Peyer's patch (tissue), 4 donors: ENCODE data around the gene KCNK10. TPM values are rescaled to one million over a fixed set of nuclear protein-coding genes. Genes with fewer than 3 reads are reported as not detected.

ENCODE experiments used
- DNase-seq, 3 donors: peaks; one replicate each; pipeline ENCODE4 v3.0.0-alpha.2; 2017 to 2019
- H3K27ac ChIP-seq, 4 donors: fragments of 200-600 bp; sonication (generic); one replicate each; pipeline ENCODE4 v1.5.1; 2016 to 2019
- H3K27me3 ChIP-seq, 2 donors: fragments of 200-600 bp; sonication (generic); one replicate each; pipeline ENCODE4 v1.5.1; 2019
- H3K36me3 ChIP-seq, 3 donors: fragments of 200-600 bp; sonication (generic); one replicate each; pipeline ENCODE4 v1.5.1; 2016 to 2019
- H3K4me1 ChIP-seq, 4 donors: fragments of 200-600 bp; sonication (generic); one replicate each; pipeline ENCODE4 v1.5.1; 2016 to 2019
- H3K4me3 ChIP-seq, 4 donors: fragments of 200-600 bp; sonication (generic); 1 replicate in 3 of 4; 2 replicates in 1 of 4; pipeline ENCODE4 v1.5.1; 2016 to 2019; ENCODE audit warnings: mild to moderate bottlenecking in 1 of 4
- H3K9me3 ChIP-seq, 4 donors: fragments of 200-600 bp; sonication (generic); one replicate each; pipeline ENCODE4 v1.5.1; 2016 to 2019; ENCODE audit warnings: mild to moderate bottlenecking in 1 of 4
- CTCF ChIP-seq, 6 experiments: fragments of 450-650 bp in 4 of 6; fragments of 200-600 bp in 2 of 6; sonication (generic) in 1 of 6; IDR thresholded peaks; one replicate each; pipeline ENCODE4 v1.5.1; 2017 to 2019; ENCODE audit warnings: antibody characterized with exemption in 6 of 6, mild to moderate bottlenecking in 3 of 6, moderate library complexity in 1 of 6
- POLR2A ChIP-seq, 2 donors: fragments of 450-650 bp; IDR thresholded peaks; one replicate each; pipeline ENCODE4 v1.5.1; 2017; ENCODE audit warnings: antibody characterized with exemption in 2 of 2, mild to moderate bottlenecking in 2 of 2, moderate library complexity in 2 of 2
- total RNA-seq, 4 donors: library from RNA; depleted of rRNA; stranded (reverse); fragments of >200 nt; gene quantifications; one replicate each; pipeline ENCODE4 v1.1.0, GENCODE V29; 2016

The KCNK10 gene
- total RNA-seq, 4 donors from 2014 or later, result 0.70 to 9.9 (median 5.2) TPM

- no peak for DNase-seq
- Histone ChIP-seq H3K27me3 (no peaks in the 10 kb centered on the region), H3K36me3 (no peaks in the 10 kb centered on the region), H3K4me3 (no peak overlapping the region), H3K4me1 (no peaks in the 10 kb centered on the region), H3K9me3 (no peaks in the 10 kb centered on the region), H3K27ac (no peak overlapping the region)
- TF ChIP-seq CTCF (IDR thresholded peaks at IDR 0.05), result no peak
- TF ChIP-seq POLR2A (IDR thresholded peaks at IDR 0.05), result no peak
Measured at GRCh38 chr14:88185843-88186242, 137.2 kb downstream of the KCNK10 start.

DNA sequence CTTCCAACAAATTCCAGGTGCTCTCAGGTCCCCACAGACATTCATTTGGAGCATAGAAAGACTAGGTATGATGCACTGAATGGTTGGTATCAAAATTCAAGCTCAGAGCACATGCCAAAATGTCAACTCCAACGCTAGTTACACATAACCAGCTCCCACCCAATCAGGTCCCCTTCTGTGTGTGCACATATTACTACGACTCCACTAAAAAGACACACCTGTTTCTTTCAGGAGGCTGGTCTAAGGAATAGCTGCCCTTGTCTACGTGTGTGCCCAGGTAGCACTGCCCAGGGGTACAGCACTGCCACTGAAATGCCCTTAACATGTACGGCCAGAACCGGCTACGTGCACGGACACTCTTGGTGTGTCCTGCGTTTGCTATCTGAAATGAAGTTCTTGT, 138.1 kb downstream of the KCNK10 start:
- Histone ChIP-seq H3K4me1 (no peaks in the 10 kb centered on the region), H3K36me3 (no peaks in the 10 kb centered on the region), H3K9me3 (no peaks in the 10 kb centered on the region), H3K4me3 (no peak overlapping the region), H3K27ac (no peak overlapping the region), H3K27me3 (no peaks in the 10 kb centered on the region)
- no peak for DNase-seq
- TF ChIP-seq POLR2A (IDR thresholded peaks at IDR 0.05), result no peak
- no peak for TF ChIP-seq CTCF (IDR thresholded peaks at IDR 0.05)

- Histone ChIP-seq H3K27ac (no peak overlapping the region), H3K9me3 (no peaks in the 10 kb centered on the region), H3K4me1 (no peaks in the 10 kb centered on the region), H3K4me3 (no peak overlapping the region), H3K27me3 (no peaks in the 10 kb centered on the region), H3K36me3 (no peaks in the 10 kb centered on the region)
- DNase-seq, result no peak
- TF ChIP-seq POLR2A (IDR thresholded peaks at IDR 0.05) (no peak), CTCF (IDR thresholded peaks at IDR 0.05) (no peak)
Measured at GRCh38 chr14:88181072-88181471, 142.0 kb downstream of the KCNK10 start.

DNA sequence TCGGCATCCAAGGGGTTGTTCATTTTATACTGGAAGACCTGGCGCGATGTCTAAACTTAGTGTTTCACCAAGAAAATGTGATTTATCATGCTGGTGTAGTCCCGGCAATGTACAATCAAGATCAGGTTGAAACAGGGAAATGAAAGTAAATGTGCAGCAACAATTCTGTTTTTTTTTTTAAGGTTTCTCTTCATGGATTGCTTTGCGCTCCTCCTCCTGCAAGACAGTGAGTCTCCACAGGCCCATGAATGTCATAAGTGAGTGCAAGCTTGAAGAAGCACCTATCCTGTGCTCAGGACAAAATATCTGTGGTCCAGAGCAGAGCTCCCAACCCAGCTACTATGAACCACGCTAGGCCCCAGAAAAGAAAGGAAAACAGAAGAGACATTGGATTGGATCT, 143.4 kb downstream of the KCNK10 start:
- H3K27ac ChIP-seq, result no peak overlapping the region
- no peaks in the 10 kb centered on the region for H3K27me3 ChIP-seq
- no peak overlapping the region for H3K4me3 ChIP-seq
- H3K36me3 ChIP-seq, result no peaks in the 10 kb centered on the region
- no peaks in the 10 kb centered on the region for H3K4me1 ChIP-seq
- no peaks in the 10 kb centered on the region for H3K9me3 ChIP-seq
- no peak for DNase-seq
- no peak for TF ChIP-seq CTCF (IDR thresholded peaks at IDR 0.05)
- TF ChIP-seq POLR2A (IDR thresholded peaks at IDR 0.05), result no peak

- Histone ChIP-seq H3K9me3 (no peaks in the 10 kb centered on the region), H3K27ac (no peak overlapping the region), H3K27me3 (no peaks in the 10 kb centered on the region), H3K36me3 (no peaks in the 10 kb centered on the region), H3K4me1 (no peaks in the 10 kb centered on the region), H3K4me3 (no peak overlapping the region)
- DNase-seq, result no peak
- TF ChIP-seq CTCF (IDR thresholded peaks at IDR 0.05) (no peak), POLR2A (IDR thresholded peaks at IDR 0.05) (no peak)
Measured at GRCh38 chr14:88170333-88170732, 152.7 kb downstream of the KCNK10 start.

GRCh38 chr14:88168498-88169165, 154.4 kb downstream of the KCNK10 start:
- no peaks in the 10 kb centered on the region for H3K4me1 ChIP-seq
- no peak overlapping the region for H3K4me3 ChIP-seq
- H3K36me3 ChIP-seq, result no peaks in the 10 kb centered on the region
- DNase-seq, result peak in 2 of 3 donors; percentile 20 to 77
- H3K9me3 ChIP-seq, result no peaks in the 10 kb centered on the region
- peak in 5 of 6 experiments; percentile 51 to 78 (median 73) for TF ChIP-seq CTCF (IDR thresholded peaks at IDR 0.05)
- TF ChIP-seq POLR2A (IDR thresholded peaks at IDR 0.05), result no peak
- H3K27ac ChIP-seq, result no peak overlapping the region
- H3K27me3 ChIP-seq, result no peaks in the 10 kb centered on the region
